Activated T-cell treated with anti-CD3 and anti-CD28 coated beads for 1 hour (primary cell): ENCODE results near the gene BRD2.
"Not testable (repeated sequence)": the region's sequence is repeated elsewhere in the genome, so short reads cannot be mapped to it uniquely, and the experiment has no call there.

Experiments used
- DNase-seq: peaks from one replicate; pipeline ENCODE4 v3.0.0-alpha.2; 2020; ENCODE audit warnings: low read depth

BRD2 gene

DNA sequence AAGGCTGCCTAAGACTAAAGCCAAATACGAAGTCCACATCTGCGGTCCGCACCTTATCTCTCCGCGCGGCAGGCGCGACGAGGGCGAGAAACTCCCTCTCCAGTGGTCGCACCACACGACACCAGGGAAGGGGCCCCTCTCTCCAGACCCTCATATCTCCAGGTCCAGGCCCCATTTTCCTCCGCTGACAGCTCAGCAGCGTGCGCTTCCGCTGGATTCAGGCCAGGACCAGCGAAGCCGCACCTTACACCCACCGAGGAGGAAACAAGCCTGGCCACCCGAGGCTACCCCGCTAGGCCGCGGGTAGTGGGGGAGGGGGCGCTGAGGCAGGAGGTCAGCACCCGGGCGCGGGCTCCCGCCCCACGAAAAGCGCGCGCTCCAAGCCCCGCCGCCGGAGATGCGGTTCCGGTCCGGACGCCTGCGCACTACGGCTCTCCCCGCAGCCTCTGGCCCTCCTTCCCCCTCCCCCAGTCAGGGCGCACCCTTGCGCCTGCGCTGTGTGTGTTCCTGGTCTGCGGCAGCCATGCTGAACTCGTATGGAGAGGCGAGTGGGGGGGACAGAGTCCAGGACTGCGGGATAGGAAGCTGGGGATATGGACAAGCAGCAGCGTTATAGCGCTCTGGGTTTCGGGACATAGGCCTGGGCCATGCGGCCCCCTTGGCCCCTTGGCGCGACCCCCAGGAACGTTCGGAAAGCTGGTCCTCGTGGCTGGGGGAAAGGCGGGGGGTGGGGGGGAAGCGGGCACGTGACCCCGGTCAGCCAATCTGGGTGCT lies at the start of gene BRD2:
BRD2 (plus strand) TSS at position 502 of the 774 bp plus-strand sequence. CDS start 4,305 bp downstream, outside the sequence.
- peak; percentile 96 for DNase-seq

DNA sequence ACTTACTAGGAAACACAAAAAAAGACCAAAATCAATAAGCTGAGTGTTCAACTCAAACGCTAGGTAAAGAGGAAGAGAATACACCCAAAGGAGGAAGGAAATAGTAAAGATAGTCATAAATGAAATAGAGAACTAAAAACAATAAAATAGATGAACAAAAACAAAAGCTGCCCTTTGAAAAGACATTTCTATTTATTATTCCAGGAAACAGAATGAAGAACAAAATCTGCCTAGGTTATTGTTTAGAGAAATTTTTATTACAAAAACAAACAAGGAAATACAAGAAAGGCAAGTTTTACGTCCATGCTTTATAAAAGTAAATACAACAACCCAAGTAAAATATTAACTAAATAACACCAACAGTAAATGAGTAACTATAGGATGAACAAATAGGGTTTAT lies 47.7 kb upstream of the BRD2 start:
- no peak for DNase-seq

DNA sequence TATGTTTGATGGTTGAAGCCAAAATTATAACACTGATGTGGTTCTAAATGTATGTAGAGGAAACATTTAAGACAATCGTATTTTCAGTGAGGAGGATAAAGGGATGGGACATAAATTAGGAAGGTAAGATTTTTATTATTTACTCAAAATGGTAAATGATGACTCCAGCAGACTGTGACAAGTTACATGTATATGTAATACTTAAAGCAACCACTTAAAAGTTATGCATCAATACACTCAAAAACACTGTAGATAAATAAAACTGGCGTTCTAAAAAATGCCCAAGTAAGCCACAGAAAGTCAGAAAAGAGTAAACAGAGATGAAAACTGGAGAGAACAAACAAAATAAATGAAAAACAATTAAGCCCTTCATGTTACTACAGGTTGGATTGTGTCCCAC lies 46.3 kb upstream of the BRD2 start:
- no peak for DNase-seq

DNA sequence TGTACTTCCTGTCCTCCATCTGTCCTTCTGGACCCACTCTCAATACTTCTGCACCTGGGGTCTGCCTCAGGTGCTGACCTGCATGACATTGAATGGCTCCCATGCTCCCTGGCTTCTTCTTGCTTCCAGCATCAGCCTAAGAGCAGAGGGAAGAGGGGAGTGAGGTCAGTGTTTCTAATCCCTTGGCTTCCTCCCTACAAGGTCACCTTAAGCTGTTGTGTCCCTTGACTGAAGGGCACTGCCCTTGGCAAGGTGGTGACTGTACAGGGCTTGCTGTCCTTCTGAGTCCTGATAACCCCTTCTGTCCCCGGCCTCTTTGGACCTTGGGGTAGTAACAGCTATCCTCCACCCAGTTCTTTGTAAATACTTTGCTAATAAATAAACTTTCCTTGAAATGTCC lies 37.2 kb upstream of the BRD2 start:
- DNase-seq = no peak

DNA sequence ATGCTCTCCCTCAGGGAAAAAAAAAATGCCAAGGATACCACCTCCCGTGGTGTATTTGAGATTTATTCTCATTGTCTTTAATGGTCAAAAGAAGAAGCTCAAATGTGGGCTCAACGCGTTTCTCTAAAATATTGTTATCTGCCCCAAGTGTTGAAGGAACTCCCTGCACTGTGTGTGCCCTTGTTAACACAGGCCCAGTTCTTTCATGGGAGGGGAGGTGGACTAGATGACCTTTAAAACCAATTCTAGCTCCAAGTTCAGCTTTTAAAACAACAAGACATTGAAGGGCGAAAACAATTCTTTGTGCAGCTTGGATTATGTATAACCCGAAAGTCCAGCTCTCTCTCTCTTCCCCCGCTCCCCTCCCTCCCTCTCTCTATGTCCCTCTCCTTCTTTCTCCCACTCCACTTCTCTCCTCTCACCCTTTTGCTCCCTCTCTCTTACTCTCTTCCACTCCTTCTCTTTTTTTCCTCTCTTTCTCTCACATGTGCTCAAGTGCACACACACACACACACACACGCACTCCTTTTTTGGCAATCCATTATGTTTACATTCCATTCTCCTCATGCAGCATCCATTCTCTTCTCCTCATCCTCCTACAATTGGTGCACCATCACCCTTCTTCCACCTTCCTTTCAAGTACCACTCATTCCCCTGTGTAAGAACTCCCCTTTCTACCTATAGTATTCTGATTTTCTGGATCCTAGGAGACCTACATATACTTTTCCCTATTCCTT lies 36.1 kb upstream of the BRD2 start:
- no peak for DNase-seq

DNA sequence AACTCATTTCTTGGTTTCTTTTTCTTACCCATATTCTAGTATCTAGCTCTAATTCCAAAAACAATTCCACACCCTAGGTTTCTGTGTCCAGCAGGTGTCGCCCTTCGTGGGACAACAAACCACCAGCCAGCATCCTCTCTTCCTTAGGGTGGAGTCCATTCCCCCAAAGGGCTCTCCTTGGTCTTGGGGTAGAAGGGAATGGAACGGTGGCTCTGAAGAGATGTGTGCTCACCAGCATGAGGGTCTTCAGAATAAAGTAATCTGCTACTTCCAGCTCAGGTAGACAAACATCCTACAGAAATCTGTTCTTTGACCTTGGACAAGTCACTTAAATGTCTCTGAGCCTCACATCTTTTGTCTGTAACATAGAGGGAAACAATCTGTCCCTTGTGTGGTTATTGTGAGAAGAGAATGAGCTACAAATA lies 34.7 kb upstream of the BRD2 start:
- DNase-seq = peak; percentile 81

DNA sequence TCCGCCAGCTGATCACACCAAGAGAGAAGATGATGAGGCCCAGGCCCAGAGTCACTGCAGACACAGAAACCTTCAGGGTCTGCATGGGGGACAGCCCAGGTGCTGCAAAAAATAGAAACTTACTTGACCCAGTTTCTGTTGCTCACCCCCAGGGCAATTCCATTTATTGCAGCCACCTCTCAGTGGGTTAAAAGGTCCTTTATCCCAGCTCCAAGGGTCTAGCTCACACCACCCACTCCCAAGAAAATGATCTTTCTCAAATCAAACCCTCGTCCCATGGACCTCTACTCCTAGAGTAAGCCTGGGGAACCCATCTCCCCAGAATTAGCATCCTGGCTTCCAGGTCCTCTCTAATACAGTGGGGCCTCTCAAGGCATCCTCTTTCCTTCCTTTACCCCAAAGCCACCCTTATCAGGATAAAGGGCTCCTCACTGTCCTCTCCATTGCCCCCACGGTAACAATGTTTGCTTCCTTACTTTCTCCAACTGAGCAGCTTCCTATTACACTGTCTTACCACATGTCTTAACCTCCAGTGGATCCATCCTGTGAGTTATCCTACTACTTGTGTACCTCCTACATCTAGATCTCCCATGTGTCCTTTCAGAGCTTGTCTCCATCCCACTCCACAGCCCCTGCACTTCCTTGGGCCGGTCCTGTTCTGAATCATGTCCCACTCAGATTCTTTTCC lies 32.7 kb upstream of the BRD2 start:
- DNase-seq = no peak

DNA sequence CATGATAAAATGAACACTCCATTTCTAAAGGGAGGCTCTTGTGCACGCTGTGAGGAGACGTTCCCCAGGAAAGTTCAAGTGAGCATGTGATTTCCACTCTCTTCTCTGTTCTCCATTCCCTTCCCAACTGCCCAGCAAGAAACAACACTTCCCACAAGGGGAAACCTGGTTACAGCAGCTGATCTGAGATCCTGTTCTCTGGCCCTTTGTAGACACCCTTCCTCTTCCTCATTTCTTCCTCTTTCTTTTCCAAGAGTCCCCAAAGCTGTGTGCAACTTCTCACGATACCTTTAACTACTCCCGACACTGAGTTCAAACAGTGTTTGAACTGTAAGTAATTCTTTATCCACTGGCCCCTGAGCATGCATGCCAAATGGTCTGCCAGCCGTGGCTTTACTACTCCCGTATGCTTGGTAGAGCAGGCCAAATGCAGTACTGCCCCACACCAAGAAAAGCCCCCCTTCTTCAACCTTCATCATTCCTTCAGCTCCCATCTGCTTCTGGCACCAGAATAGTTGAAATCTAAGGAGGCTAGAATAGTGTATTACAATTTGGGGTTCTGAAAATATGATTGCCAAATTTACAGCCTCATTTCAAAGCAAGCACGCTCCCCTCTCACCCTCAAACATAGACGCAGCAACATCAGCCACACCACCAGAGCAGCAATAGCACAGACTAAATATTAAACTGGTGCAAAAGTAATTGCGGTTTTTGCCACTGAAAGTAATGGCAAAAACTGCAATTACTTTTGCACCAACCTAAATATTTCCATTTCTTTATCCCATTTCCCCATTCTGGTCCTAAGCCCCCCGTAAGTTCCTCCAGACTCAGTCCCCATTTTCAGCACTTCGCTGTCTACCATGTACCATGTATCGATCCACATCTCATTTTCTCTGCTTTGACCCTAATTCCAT lies 31.9 kb upstream of the BRD2 start:
- DNase-seq = no peak

DNA sequence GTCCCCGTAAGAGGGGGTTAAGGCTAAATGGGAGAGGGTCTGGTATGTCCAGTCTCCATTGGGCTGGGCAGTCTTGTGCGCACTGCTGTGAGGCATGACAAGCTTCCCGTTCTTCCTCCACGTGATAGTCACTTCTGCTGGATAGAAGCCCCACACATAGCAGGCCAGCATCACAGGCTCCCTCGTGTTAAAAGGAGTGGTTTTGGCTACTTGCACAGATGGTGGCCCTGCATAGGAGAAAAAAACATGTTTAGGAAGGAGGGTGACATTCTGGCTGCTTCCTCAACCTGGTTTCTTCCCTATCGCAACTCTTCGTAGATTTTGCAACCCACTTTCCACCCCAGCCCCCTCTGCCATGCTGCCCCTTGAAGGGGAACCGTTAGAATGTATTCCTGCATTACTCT lies 31.2 kb upstream of the BRD2 start:
- DNase-seq = no peak

DNA sequence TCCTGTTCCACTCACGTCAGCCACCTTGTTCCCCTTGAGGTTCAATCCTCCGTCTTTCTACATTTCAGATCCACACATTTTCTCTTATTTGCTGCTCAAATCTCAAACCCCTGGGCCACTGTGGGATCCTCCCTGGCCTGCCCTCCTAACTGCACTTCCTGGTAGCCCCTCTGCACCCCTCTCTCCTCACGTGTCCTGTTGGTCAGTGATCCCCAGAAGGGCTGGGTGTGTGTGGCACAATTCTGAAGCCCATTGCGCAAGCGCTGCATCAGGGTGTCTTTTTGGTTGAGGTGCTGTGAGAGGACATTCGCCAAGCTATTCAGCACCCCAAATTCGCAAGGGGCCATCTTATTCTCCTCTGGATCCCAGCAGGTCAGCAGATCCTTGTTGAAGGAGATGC lies 29.9 kb upstream of the BRD2 start:
- DNase-seq = no peak

DNA sequence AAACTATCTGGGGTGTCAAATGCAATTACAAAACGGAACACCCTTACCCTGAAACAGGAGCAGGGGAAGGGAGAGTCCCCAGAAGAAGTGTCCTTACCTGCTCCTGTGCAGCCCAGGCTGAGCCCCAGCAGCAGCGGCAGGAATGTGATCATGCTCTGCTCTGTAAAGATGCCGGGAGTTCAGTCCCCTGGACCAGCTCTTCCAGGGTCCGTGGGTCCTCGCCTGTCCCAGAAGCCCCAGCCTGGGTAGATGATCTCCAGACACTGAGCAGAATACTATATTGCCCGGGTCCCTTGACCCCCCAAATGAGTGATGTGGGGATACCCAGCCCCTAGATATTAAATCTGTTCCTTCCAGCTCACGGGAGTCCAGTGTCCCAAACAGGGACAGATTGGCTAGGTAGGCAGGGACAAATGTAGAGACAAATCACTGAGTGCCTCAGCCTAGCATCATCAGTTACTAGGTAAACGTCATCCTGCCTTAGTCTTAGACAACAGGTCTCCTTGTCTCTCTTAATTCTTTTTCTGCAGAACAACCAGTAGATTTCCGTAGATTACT lies 27.7 kb upstream of the BRD2 start, which contains the start of gene HLA-DMB:
HLA-DMB (minus strand) TSS at position 373 of the 558 bp plus-strand sequence; CDS start at position 152, 221 bp downstream.
- no peak for DNase-seq

DNA sequence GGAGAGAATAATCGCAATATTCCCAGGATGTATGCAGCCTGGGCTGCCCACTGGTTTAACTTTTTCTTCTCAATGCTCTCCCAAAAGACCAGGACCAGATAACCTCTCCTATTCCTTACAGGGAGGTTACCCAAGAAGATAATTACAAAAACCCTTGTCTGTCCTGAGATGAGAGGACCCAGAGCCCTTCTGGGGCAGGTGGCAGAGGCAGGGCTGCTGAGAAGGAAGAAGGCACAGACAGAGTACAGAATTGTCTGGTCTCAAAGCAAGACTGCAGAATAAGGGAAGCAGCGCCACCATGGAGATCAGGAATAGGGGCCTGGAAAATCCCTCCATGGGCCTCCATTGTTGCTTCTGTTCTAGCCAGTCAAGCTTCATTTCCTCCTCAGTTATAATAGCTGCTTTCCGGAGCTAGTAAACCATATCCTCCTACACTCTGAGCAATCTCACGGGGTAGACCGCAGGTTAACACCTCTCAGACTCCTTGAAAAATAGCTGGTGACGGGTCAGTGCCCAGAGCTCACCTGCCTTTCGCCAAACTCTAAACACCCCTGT lies 27.1 kb upstream of the BRD2 start:
- peak; percentile 13 for DNase-seq

DNA sequence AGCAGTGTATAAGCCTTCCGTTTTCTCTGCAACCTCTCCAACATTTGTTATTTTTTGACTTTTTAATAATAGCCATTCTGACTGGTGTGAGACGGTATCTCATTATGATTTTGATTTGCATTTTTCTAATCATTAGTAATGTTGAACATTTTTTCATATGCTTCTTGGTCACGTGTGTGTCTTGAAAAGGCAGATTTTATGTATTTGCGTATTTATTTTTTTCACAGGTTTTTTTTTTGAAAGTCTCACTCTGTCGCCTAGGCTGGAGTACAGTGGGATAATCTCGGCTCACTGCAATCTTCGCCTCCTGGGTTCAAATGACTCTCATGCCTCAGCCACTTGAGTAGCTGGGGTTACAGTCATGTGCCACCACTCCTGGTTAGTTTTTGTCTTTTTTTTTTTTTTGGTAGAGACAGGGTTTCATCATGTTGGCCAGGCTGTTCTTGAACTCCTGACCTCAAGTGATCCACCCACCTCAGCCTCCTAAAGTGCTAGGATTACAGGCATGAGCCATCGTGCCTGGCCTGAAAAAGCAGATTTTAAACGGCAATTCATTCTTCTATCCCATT lies 25.8 kb upstream of the BRD2 start:
- not testable (repeated sequence) for DNase-seq

DNA sequence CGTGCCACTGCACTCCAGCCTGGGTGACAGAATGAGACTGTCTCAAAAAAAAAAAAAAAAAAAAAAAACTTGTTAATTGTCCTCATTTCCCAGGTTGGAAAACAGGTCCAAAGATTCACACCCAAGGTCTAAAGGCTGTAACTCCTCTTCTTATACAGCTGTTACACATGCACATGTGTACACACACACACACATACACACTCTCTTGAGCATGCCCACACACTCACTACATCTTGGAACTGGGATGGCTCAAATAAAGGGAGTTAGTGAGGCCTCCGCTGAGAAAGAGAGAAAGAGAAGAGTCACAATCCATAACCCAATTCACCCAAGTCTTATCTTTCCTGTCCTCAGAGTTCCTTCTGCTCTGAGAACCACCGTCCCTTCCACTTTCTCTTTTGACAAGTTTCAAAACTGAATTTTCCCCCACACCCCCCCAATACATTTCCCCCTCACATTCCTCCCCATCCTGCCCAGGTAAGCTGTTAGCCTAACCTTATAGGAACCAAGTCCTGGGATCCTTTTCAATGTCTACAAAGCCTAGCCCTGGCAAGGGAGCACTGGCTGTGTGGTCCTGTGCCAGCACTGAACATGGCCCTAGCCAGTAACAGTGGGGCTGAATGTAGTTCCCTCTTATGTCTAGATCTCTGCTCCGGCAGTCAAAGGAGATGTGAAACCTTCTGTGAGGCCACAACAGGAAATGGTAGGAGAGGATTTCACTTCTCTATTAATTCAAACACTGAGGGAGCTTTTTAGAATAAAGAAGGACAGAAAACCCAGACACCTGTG lies 24.3 kb upstream of the BRD2 start:
- no peak for DNase-seq

DNA sequence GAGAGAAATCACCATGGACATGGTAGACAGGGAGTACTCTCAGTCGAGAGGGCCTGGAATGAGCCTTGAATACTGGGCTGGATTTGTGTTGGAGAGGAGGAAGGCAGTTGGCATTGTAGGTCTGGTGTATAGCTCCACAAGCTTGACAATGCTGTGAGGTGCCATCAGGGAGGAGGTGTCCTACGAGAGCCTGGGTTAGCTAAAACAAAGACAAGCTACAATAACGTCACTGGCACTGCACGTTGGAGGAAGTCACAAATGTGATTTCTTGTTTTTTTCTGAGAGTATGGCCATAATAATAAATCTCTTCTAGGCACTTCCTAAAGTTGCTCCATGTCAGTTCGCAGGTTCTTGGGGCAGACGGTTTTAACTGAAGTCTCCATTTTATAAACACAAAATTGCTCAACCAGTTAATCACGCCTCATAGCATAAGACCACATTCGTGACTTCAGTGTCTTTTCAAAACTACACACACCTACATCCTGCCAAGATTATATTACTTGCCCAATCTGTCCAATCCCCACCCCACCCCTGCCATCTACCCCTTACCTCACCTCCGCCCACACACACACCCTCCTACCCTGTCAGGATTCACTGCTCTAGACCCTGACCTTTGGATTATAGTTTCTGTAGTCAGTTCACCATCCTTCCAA lies 23.2 kb upstream of the BRD2 start:
- DNase-seq = no peak

DNA sequence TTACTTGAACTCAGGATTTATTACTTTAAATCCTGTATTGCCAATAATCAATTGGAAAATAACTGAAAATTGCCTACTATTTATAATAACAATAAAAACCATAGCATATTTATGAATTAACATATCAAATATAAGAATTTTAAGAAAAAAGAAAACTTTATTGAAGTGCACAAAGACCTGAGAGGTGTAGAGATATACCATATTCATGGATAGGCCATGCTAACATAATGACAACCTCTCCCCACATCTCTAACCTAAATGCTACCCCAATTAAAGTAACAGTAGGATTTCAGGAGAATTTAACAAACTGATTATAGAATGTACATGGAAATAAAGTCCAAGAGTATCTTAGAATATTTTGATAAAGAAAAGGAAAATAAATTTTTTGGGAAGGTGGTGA lies 22.4 kb upstream of the BRD2 start:
- DNase-seq = no peak

DNA sequence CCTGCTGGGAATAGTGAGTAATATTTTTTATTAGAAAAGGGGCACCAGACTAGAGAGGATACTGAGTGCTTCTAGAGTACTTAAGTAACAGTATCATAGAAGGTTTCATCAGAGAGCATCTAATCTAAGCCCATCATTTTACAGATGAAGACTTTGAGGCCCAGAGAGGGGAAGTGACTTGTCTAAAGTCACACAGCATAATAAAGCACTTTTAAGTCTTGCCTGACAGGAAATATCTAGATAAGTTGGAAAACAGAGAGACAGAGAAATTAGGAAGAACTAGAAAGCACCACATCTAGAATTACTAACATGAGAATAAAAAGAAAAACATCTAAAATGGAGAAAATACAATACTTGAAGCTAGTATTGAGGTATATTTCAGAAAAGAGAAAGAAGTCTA lies 21.5 kb upstream of the BRD2 start:
- DNase-seq = no peak

DNA sequence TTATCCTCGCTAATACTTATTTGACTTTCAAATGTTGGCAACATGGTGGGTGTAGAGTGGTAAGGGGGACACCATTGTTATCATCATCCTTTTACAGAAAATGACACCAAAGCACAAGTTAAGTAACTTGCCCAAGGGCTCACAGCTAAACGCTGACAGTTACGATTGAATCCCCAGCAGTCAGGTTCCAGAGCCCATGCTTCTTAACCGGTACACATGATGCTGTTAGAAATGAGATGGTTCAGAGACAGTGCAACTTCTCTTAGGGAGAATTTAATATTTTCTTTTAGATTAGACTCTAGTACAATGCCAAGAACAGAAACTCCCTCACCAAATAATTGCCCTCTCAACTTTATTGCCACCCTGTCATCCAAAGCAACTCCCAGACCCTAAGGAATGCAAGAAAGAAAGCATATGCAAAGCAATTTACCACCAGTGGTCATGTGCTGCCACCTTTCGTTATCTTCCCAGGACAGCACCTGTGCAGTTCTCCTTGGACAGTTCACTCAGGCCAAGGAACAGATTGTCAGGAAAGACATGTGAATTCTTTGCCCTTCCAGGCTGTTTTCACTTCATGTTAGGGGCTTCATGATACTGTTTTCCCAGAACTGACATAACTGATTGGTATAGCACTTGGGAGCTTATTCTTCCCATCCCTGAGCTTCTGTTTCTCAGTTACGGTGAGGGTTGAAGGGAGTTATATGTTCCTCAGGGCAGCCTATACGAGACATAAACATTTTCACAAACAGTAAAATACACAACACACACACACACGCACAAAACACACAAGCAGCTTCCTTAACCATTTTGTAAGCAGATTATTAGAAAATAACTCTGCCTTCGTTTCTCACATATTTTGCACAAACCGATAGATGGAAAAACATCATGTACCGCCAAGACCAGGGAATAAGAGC lies 20.6 kb upstream of the BRD2 start:
- peak; percentile 14 for DNase-seq
